Panc1 (cell line): ENCODE data around the gene MADD. TPM values are rescaled to one million over a fixed set of nuclear protein-coding genes. Genes with fewer than 3 reads are reported as not detected.
A peak's percentile ranks its signal among the peaks of the same experiment; 100 is the strongest.

ENCODE experiments used
- ATAC-seq: fragments of 200-7000 bp; cut with Tn5 transposase; 2 replicates; pipeline ENCODE4 v1.9.1; 2020; ENCODE audit warnings: mild to moderate bottlenecking, moderate library complexity
- BruUV-seq: library from RNA; stranded (reverse); fragments of 400-500 nt; replicated peaks from 2 replicates; lab custom pipeline; 2021; lab: Mats Ljungman, UMichigan
- CTCF ChIA-PET: fragments of 300-600 bp; sonication (Branson Sonifier 250); formaldehyde crosslinking; loops from one replicate; lab custom pipeline; 2022; ENCODE audit warnings: antibody characterized with exemption; lab: Charles Lee
- POLR2A ChIA-PET: fragments of 300-600 bp; sonication (Branson Sonifier 250); formaldehyde crosslinking; loops from one replicate; lab custom pipeline; 2022; ENCODE audit warnings: antibody characterized with exemption; lab: Charles Lee
- DNase-seq: peaks from one replicate; pipeline ENCODE4 v3.0.0-alpha.2; 2010; ENCODE audit warnings: low read depth, low spot score
- H3K27ac ChIP-seq: 2 replicates; pipeline ENCODE4 v1.5.1; 2011; ENCODE audit warnings: mild to moderate bottlenecking, low read length, inconsistent platforms
- H3K27me3 ChIP-seq: fragments of 200-500 bp; sonication (Bioruptor generic); 2 replicates; pipeline ENCODE4 v1.6.0; 2014; ENCODE audit warnings: low read length, inconsistent platforms; ENCODE audit not compliant: control insufficient read depth, insufficient read depth
- H3K36me3 ChIP-seq: fragments of 200-500 bp; sonication (Bioruptor generic); 2 replicates; pipeline ENCODE4 v1.5.1; 2014; ENCODE audit warnings: inconsistent platforms, mild to moderate bottlenecking, low read length, moderate library complexity; ENCODE audit not compliant: control insufficient read depth, insufficient read depth
- H3K4me1 ChIP-seq: 2 replicates; pipeline ENCODE4 v1.5.1; 2011; ENCODE audit warnings: inconsistent platforms, mild to moderate bottlenecking, low read length, moderate library complexity; ENCODE audit not compliant: control insufficient read depth, insufficient read depth
- H3K4me3 ChIP-seq, 2 experiments: 2 replicates each; pipeline ENCODE4 v1.5.1; 2011 to 2012; ENCODE audit warnings: low read depth in 2 of 2, low read length in 2 of 2, mild to moderate bottlenecking in 2 of 2, inconsistent platforms in 1 of 2, moderate library complexity in 1 of 2
- H3K9me3 ChIP-seq: fragments of 200-500 bp; sonication (Bioruptor generic); 2 replicates; pipeline ENCODE4 v1.5.1; 2014; ENCODE audit warnings: low read depth, mild to moderate bottlenecking, inconsistent platforms, low read length, moderate library complexity; ENCODE audit not compliant: control insufficient read depth, insufficient read depth
- POLR2AphosphoS5 ChIP-seq: IDR thresholded peaks from 2 replicates; pipeline ENCODE4 v1.6.1; 2012; ENCODE audit warnings: mild to moderate bottlenecking, low read depth, low read length, moderate library complexity
- SIN3A ChIP-seq: IDR thresholded peaks from 2 replicates; pipeline ENCODE4 v1.6.1; 2012; ENCODE audit warnings: low read depth, mild to moderate bottlenecking, low read length, moderate library complexity, borderline replicate concordance; ENCODE audit not compliant: insufficient read depth
- TCF7L2 ChIP-seq: IDR thresholded peaks from 2 replicates; pipeline ENCODE4 v1.6.1; 2011; ENCODE audit warnings: mild to moderate bottlenecking, low read depth, low read length, inconsistent platforms
- in situ Hi-C: cut with HindIII; loops from 2 replicates; pipeline ENCODE4 v1.10.0; 2016; ENCODE audit warnings: low sequenced_read_pairs, low pct_unique_long_range_greater_than_20kb
- intact Hi-C: fragments of 100-400 bp; cut with micrococcal nuclease; formaldehyde crosslinking; loops from one replicate; pipeline ENCODE4 v1.10.0; 2022; ENCODE audit not compliant: unreplicated experiment
- total RNA-seq: library from RNA; stranded (reverse); gene quantifications from one replicate; pipeline ENCODE4 v1.2.1, GENCODE V29; 2021; ENCODE audit not compliant: unreplicated experiment
- TF ChIP-seq, protein P1 (sequence below), 2 experiments: IDR thresholded peaks; 2 replicates each; pipeline ENCODE4 v1.6.1; 2011 to 2012; ENCODE audit warnings: low read depth in 2 of 2, control low read depth in 1 of 2, low read length in 1 of 2, mild to moderate bottlenecking in 1 of 2, moderate library complexity in 1 of 2; ENCODE audit not compliant: insufficient read depth in 1 of 2
- TF ChIP-seq, protein P2 (sequence below): fragments of 450-650 bp; IDR thresholded peaks from 2 replicates; pipeline ENCODE4 v1.5.1; 2017; ENCODE audit warnings: mild to moderate bottlenecking

Gene MADD
- total RNA-seq, 1 experiment from 2014 or later = 51.1 TPM

DNA sequence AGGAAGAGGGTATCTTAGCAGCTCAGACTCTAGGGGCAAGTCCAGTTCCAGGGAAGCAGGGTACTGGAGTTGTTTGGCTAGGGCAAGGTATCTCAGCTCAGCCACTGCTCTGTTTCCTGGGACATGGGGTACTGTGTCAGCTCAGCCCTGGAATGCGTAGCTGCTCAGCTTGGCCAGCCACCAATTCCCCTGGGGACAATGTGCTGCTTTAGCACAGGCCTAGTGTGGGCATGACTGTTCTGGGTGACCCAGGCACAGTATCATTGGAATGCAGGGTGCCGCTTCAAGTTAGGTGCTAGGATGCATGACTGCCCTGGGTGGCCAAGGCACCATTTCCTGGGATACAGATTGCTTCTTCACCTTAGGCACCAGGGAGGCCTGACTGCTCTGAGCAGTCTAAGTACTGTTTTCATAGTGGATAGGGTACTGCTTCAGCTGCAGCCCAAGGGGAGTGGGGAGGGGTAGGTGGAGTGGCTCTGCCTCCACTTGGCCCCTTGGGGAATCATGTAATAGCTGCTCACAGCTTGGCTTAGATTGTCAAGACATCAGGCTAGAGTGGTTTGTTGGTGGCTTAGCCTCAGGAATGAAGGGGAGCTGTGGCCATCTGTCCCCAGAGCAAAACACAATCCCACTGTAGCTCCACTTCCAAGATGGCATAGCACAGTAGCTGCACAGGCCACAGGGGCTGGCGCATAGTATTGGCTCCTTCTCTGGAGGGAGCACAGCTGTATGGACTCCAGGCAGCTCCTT, 36.0 kb downstream of the MADD start:
- no peak overlapping the region for H3K4me3 ChIP-seq
- 0 out of 2 replicates have a peak, but pooled peaks have one; percentile 26 for ATAC-seq
- ChIA-PET CTCF (no interaction called here), POLR2A (interaction anchor here (0.6 kb wide), 1 partner anchor 67 kb away, joined by 6 read pairs; no protein-coding TSS in a partner anchor)
- no peak for DNase-seq
- H3K27ac ChIP-seq = no peak overlapping the region
- intact Hi-C loops = no loop called here
- H3K27me3 ChIP-seq = no peaks in the 10 kb centered on the region
- H3K4me1 ChIP-seq = no peaks in the 10 kb centered on the region
- TF ChIP-seq, protein P1, sequence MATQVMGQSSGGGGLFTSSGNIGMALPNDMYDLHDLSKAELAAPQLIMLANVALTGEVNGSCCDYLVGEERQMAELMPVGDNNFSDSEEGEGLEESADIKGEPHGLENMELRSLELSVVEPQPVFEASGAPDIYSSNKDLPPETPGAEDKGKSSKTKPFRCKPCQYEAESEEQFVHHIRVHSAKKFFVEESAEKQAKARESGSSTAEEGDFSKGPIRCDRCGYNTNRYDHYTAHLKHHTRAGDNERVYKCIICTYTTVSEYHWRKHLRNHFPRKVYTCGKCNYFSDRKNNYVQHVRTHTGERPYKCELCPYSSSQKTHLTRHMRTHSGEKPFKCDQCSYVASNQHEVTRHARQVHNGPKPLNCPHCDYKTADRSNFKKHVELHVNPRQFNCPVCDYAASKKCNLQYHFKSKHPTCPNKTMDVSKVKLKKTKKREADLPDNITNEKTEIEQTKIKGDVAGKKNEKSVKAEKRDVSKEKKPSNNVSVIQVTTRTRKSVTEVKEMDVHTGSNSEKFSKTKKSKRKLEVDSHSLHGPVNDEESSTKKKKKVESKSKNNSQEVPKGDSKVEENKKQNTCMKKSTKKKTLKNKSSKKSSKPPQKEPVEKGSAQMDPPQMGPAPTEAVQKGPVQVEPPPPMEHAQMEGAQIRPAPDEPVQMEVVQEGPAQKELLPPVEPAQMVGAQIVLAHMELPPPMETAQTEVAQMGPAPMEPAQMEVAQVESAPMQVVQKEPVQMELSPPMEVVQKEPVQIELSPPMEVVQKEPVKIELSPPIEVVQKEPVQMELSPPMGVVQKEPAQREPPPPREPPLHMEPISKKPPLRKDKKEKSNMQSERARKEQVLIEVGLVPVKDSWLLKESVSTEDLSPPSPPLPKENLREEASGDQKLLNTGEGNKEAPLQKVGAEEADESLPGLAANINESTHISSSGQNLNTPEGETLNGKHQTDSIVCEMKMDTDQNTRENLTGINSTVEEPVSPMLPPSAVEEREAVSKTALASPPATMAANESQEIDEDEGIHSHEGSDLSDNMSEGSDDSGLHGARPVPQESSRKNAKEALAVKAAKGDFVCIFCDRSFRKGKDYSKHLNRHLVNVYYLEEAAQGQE (IDR thresholded peaks at IDR 0.05; ENCODE audit: insufficient read depth in 1 of 2, low read depth in 2 of 2, low read length in 1 of 2) = no peak
- TF ChIP-seq, protein P2, sequence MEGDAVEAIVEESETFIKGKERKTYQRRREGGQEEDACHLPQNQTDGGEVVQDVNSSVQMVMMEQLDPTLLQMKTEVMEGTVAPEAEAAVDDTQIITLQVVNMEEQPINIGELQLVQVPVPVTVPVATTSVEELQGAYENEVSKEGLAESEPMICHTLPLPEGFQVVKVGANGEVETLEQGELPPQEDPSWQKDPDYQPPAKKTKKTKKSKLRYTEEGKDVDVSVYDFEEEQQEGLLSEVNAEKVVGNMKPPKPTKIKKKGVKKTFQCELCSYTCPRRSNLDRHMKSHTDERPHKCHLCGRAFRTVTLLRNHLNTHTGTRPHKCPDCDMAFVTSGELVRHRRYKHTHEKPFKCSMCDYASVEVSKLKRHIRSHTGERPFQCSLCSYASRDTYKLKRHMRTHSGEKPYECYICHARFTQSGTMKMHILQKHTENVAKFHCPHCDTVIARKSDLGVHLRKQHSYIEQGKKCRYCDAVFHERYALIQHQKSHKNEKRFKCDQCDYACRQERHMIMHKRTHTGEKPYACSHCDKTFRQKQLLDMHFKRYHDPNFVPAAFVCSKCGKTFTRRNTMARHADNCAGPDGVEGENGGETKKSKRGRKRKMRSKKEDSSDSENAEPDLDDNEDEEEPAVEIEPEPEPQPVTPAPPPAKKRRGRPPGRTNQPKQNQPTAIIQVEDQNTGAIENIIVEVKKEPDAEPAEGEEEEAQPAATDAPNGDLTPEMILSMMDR = no peak
- no peak for TF ChIP-seq TCF7L2
- TF ChIP-seq POLR2AphosphoS5 = no peak
- no peak for TF ChIP-seq SIN3A
- in situ Hi-C loops = no loop called here
- H3K36me3 ChIP-seq = peaks cover 2% of the 10 kb centered on the region; the same call in 1 of the 2 replicates
- no TSS peak for BruUV-seq
- H3K9me3 ChIP-seq = no peaks in the 10 kb centered on the region

DNA sequence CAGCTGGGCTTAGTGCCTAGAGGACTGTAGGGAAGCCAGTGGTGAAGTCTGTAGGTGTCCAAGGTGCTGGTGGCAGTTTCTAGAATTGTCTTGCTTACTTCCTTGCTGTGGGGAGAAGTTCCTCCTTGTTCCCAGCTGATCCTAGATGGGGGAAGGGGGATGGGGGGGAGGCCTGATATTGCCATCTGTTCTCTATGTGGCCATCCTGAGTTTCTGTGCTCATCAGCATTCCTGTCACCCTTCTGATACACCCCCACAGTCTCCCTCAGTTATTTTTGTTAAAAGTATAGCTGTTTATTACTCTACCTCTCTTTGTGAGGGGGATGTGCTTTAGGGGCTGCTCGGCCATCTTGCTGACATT, 36.5 kb downstream of the MADD start:
- no TSS peak for BruUV-seq
- intact Hi-C loops (no loop called here), in situ Hi-C loops (no loop called here)
- ChIA-PET POLR2A (no interaction called here), CTCF (no interaction called here)
- DNase-seq (no peak), ATAC-seq (no peak)
- Histone ChIP-seq H3K4me3 (no peak overlapping the region), H3K36me3 (peaks cover 5% of the 10 kb centered on the region; the same call in 1 of the 2 replicates), H3K9me3 (no peaks in the 10 kb centered on the region), H3K27me3 (no peaks in the 10 kb centered on the region), H3K4me1 (no peaks in the 10 kb centered on the region), H3K27ac (no peak overlapping the region)
- TF ChIP-seq, protein P1 (IDR thresholded peaks at IDR 0.05; ENCODE audit: insufficient read depth in 1 of 2, low read depth in 2 of 2, low read length in 1 of 2) = no peak
- TF ChIP-seq TCF7L2 = no peak
- TF ChIP-seq, protein P2 = no peak
